ENCODE measurements around the gene ALCAM.

ALCAM gene

DNA sequence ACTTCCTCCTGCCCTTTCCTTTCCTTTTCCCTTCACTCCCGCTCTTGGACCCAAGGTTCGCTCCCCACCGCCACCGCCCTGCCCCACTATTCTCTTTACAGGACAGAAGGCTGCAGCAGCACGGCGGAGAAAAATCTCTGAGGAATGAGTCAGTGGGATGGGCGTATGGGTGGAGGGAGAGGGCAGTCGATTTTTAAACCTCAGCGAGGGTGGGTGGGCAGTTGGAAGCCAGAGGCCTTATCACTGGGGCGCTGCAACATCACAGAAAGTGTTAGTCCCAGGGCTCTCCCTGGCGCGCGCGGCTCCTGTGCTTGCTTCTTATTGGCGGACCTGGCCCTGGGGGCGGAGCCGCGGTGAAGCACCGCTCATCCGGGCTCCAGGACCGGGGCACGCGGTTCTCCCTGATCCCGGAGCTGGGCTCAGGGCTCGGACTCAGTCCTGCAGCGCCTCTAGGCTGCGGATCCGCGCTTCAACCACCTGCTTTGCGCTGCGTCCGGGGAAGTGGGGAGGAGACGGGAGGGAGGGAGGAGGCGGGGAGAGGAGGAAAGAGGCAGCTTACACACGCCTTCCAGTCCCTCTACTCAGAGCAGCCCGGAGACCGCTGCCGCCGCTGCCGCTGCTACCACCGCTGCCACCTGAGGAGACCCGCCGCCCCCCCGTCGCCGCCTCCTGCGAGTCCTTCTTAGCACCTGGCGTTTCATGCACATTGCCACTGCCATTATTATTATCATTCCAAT lies at the start of gene ALCAM:
Gene ALCAM, plus strand, starts transcription at position 584 of the 737 bp plus-strand sequence.
- DNase-seq (ENCODE audit: low read depth in 2 of 2), result peak; percentile 41 to 44

- no peak for DNase-seq (ENCODE audit: low read depth in 2 of 2)
Observed at GRCh38 chr3:105317841-105318240, 48.9 kb upstream of the ALCAM start.

GRCh38 chr3:105322570-105323273 lies 44.0 kb upstream of the ALCAM start:
- DNase-seq (ENCODE audit: low read depth in 2 of 2), result no peak

- no peak for DNase-seq (ENCODE audit: low read depth in 2 of 2)
Observed at GRCh38 chr3:105323274-105323599, 43.5 kb upstream of the ALCAM start.

DNA sequence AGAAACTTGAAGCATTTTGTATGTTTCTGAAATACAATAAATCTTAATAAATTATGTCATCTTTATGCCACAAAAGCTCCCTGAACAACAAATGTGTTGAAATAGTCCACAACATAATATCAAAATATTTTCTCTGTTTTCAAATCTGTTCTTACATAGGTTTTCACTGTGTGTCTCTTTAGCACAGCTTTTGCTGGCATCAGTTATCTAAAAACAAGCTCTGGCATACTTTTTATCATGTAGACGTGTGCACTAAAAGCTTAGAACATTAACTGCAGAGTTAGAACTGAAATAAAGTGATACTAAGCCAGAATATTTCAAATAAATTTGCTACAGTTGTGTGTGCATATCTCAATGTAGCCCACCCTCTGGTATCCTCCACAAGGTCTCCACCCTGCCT lies 41.8 kb upstream of the ALCAM start:
- no peak for DNase-seq (ENCODE audit: low read depth in 2 of 2)

DNA sequence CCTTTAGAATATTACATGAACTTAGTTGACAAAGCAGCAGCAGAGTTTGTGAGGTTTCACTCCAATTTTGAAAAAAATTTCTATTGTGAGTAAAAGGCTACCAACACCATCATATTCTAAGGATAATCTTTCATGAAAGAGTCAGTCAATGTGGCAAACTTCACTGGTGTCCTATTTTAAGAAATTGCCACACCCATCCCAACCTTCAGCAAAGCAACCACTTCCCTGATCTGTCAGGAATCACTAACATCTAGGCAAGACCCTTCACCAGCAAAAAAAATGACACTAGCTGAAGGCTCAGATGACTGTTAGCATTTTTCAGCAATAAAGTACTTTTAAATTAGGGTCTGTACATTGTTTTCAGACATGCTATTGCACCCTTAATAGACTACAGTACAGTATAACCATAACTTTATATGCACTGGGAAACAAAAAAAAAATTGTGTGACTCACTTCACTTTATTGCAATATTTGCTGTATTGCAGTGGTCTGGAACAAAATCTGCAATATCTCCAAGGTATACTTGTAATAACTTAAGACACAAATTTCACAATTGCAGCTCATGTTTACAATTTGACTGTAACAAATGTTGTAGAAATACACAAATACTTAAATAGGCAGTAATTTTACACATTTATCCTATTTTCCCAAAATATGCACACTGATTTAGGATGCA lies 38.9 kb upstream of the ALCAM start:
- no peak for DNase-seq (ENCODE audit: low read depth in 2 of 2)

GRCh38 chr3:105328338-105328730 lies 38.4 kb upstream of the ALCAM start:
- no peak for DNase-seq (ENCODE audit: low read depth in 2 of 2)

- no peak for DNase-seq (ENCODE audit: low read depth in 2 of 2)
Observed at GRCh38 chr3:105332961-105333360, 33.7 kb upstream of the ALCAM start.

GRCh38 chr3:105334138-105334882 lies 32.4 kb upstream of the ALCAM start:
- no peak for DNase-seq (ENCODE audit: low read depth in 2 of 2)

DNA sequence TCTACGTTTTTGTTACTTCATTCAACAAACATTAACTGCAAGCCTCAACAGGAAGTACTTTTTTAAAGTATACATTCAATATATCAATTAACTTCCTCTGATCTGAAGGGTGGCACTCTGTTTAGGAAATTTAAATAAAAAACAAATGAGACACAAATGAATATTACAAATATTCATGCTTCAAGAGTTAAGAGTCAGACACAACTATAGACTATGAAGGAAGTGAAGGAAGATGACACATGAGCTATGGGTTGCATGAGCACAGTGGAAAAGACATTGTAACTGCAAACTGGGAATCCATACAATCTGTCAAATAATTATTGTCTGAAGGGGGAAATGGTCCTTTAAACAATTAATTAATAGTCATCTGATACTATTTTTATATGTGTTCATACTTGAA lies 26.8 kb upstream of the ALCAM start:
- no peak for DNase-seq (ENCODE audit: low read depth in 2 of 2)

DNA sequence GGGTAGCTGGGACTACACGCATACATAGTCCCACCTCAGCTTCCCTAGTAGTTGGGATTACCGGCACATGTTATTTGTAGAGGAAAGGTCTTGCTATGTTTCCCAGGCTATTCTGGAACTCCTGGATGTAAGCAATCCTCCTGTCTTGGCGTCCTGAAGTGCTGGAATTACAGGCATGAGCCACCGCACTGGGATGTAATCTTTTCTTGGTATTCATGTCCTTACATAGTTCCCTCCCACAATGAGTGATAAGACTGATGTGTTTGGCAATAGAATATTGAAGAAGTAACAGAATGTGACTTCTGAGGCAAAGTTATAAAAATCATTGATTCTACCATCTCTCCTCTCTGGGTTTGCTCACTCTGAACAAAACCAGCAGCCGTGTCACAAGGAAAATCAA lies 22.7 kb upstream of the ALCAM start:
- no peak for DNase-seq (ENCODE audit: low read depth in 2 of 2)

DNA sequence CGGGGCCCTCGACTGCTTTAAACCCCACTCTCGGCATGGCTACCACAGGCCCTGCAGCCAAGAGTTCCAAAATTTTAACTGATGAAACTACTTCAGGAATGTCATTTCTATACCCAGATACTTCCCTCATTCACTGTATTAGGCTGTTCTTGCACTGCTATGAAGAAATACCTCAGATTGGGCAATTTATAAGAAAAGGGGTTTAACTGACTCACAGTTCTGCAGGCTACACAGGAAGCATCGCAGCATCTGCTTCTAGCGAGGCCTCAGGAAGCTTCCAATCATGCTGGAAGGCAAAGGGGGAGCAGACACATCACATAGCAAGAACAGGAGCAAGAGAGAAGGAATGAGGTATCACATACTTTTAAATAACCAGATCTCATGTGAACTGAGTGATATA lies 21.6 kb upstream of the ALCAM start:
- DNase-seq (ENCODE audit: low read depth in 2 of 2), result no peak

DNA sequence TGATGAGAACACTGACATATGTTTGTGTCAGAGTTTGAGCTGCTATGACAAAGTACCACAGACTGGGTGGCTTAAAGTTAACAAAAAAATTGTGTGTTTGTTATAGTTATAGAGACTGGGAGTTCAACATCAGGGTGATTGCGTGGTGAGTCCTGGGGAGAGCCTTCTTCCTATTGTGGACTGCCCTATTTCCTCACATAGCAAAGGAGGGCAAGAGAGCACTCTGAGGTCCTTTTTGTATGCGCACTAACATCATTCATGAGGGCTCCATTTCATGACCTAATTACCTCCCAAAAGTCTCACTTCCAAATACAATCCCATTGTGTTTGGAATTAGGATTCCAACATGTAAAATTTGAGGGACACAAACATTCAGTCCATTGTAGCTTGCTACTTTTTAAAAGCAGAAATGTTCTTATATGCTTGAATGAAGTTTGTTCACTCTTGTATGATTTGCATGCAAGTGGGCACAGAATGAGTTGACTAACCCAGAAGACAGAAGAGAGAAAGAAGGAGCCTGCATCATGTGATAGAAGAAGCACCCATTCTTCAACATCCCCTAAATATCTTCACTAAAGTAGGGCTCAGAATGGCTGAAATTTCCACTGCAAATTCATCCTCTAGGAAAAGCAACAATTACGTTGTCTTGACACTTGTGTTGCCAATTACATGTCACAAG lies 18.9 kb upstream of the ALCAM start:
- DNase-seq (ENCODE audit: low read depth in 2 of 2), result no peak

- no peak for DNase-seq (ENCODE audit: low read depth in 2 of 2)
Observed at GRCh38 chr3:105348307-105348706, 18.4 kb upstream of the ALCAM start.

GRCh38 chr3:105349684-105350387 lies 16.9 kb upstream of the ALCAM start:
- DNase-seq (ENCODE audit: low read depth in 2 of 2), result no peak

DNA sequence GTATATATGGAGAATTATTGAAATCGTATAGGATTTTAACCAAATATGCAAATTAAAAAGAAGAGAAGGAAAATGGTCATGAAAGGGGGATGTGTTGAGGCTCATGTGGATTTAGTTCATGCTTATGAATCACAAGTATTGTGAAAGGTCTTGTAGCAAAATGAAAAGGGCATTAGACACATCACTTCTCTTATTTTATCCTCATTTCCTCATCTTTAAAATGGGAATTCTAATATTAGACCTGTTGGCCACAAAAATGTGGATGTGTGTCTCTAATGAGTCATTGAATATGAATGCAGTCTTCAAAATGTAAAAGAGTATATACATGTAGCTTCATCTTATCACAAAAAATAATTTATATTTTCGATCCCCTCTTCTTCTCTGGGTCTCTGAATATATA lies 14.9 kb upstream of the ALCAM start:
- no peak for DNase-seq (ENCODE audit: low read depth in 2 of 2)

DNA sequence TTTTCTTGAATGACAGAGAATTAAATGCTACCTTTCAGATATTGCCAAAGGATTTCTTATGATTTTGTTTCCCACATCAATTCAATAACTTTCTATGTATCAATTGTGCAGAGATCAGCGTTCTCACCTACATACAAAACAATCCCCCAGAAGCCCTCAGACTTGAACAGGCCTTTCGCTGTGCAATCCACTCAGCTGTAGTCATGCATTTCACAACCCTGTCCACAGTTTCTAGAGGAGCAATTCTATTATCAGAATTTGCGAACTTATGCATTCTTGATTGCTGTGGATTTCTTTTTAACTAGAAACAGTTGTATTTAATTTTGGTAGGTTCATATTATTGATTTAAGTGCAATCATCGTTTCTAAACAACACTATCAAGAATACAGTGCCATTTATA lies 13.7 kb upstream of the ALCAM start:
- no peak for DNase-seq (ENCODE audit: low read depth in 2 of 2)

DNA sequence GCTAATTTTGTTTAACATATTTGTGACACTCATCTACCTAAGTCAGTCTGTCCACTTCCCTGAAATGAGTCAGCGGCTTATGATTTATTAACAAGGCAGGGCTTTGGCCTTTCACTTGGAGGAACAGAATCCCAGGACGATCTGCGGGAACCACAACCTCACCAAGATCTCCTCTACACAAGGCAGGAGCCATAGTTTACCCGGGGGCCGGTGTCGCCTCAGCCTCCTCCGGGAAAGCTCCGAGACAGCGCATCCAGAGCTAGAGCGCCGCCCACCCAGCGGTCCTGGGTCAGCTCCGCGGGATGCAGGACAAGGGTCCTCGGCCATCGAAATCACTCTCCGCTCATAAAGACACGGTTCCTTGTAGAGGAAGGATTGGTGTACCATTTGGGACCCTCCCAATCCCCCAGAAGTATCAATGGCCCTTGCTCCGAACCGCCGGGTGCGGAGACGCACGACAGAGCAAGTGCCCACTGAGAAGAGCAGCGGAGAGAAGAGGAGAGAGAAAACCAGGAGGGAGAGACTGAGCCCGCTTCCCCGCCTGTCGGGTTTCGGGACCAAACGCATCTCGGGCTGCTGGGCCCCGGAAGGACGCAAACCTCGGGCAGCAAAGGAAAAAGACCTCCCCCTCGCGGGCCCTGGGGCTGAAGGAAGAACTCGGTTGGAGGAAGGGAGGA lies 13.1 kb upstream of the ALCAM start:
- DNase-seq (ENCODE audit: low read depth in 2 of 2), result no peak

DNA sequence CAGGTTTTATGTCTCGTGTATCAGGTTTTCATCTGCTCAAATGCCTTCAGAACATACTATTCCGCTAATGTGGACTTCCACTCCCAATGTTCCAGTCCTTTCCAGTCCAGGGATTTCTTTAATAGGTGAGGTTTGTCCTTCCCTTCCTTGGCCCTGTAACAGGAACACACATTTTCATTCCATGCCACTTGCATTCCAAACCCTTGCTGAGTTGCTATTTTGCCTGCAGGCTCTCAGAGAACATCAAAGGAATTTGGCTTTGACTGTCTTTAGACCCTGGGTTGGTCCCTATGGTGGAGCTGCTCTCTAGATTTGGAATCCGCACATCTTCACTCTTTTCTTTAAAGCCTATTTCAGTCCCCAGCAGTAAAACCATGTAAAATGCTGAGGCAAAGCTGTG lies 12.3 kb upstream of the ALCAM start:
- DNase-seq (ENCODE audit: low read depth in 2 of 2), result no peak

DNA sequence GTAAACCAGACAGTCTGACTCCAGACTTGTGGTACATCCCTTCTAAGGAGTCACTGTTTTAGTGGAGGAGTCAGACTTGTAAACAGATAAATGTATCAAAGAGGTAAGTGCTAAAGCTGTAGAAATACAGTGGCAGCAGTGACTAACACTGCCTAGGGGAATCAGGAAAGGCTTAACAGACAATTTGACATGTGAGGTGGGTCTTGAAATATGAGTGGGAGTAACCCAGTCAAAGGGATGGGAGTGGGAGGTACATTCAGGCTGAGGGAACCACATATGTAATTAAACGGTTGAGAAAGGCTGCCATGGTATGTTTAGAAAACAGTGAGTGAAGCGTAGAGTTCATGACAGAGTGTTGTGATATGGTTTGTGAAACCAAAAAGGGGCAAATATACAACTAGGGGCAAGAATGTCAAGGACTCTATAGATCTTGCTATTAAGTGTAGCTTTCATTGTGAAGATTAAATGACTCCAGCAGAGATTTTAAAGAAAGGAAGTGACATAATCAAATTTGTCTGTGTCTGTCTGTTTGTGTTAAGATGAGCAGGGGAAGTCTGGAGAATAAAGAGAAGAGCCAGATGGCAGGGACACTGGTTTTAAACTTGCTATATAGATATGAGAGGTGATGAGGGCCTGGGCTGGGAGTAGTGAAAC lies 11.2 kb upstream of the ALCAM start:
- DNase-seq (ENCODE audit: low read depth in 2 of 2), result no peak
